GM23248 (cell line): Measurements from ENCODE around the gene PKNOX2. TPM values are rescaled to one million over a fixed set of nuclear protein-coding genes. Genes with fewer than 3 reads are reported as not detected.

Experiments used
- DNase-seq: peaks from one replicate; pipeline ENCODE4 v3.0.0-alpha.2; 2015
- H2AFZ ChIP-seq: fragments of 200-600 bp; sonication (generic); 2 replicates; pipeline ENCODE4 v1.6.1; 2016; ENCODE audit warnings: antibody characterized with exemption
- H3F3A ChIP-seq: fragments of 200-600 bp; sonication (generic); 2 replicates; pipeline ENCODE4 v1.6.1; 2016; ENCODE audit warnings: mild to moderate bottlenecking, antibody characterized with exemption, mixed run types; ENCODE audit not compliant: insufficient read depth
- H3K27ac ChIP-seq: fragments of 200-600 bp; sonication (generic); 2 replicates; pipeline ENCODE4 v1.5.1; 2016; ENCODE audit warnings: mild to moderate bottlenecking
- H3K27me3 ChIP-seq: fragments of 200-600 bp; sonication (generic); replicated peaks from 2 replicates; pipeline ENCODE4 v1.6.1; 2016; ENCODE audit warnings: mild to moderate bottlenecking; ENCODE audit not compliant: insufficient read depth
- H3K36me3 ChIP-seq: fragments of 200-600 bp; sonication (generic); 2 replicates; pipeline ENCODE4 v1.6.1; 2016; ENCODE audit warnings: low read depth, mild to moderate bottlenecking
- H3K4me1 ChIP-seq: fragments of 200-600 bp; sonication (generic); 2 replicates; pipeline ENCODE4 v1.6.1; 2016; ENCODE audit warnings: mild to moderate bottlenecking; ENCODE audit not compliant: insufficient read depth
- H3K4me2 ChIP-seq: fragments of 200-600 bp; sonication (generic); one replicate; pipeline ENCODE4 v1.6.1; 2016; ENCODE audit warnings: mild to moderate bottlenecking; ENCODE audit not compliant: unreplicated experiment
- H3K4me3 ChIP-seq: fragments of 200-600 bp; sonication (generic); 2 replicates; pipeline ENCODE4 v1.5.1; 2016; ENCODE audit warnings: mild to moderate bottlenecking
- H3K79me2 ChIP-seq: fragments of 200-600 bp; sonication (generic); 2 replicates; pipeline ENCODE4 v1.6.1; 2016; ENCODE audit warnings: mild to moderate bottlenecking; ENCODE audit not compliant: insufficient read depth
- H3K9ac ChIP-seq: fragments of 200-600 bp; sonication (generic); 2 replicates; pipeline ENCODE4 v1.6.1; 2016; ENCODE audit warnings: mild to moderate bottlenecking
- H3K9me2 ChIP-seq: fragments of 200-600 bp; sonication (generic); 2 replicates; pipeline ENCODE4 v1.6.1; 2016; ENCODE audit warnings: mixed run types, mild to moderate bottlenecking, moderate library complexity; ENCODE audit not compliant: insufficient read depth
- H3K9me3 ChIP-seq: fragments of 200-600 bp; sonication (generic); one replicate; pipeline ENCODE4 v1.6.1; 2017; ENCODE audit warnings: low read depth
- H4K20me1 ChIP-seq: fragments of 200-600 bp; sonication (generic); 2 replicates; pipeline ENCODE4 v1.6.0; 2016; ENCODE audit not compliant: insufficient read depth
- EZH2 ChIP-seq: fragments of 200-600 bp; sonication (generic); IDR thresholded peaks from 2 replicates; pipeline ENCODE4 v1.6.1; 2018; ENCODE audit warnings: antibody characterized with exemption, mild to moderate bottlenecking; ENCODE audit not compliant: insufficient read depth, poor library complexity, severe bottlenecking
- EZH2phosphoT487 ChIP-seq: fragments of 200-600 bp; sonication (generic); IDR thresholded peaks from 2 replicates; pipeline ENCODE4 v1.6.1; 2018; ENCODE audit warnings: antibody characterized with exemption, moderate library complexity, mild to moderate bottlenecking, low read depth; ENCODE audit not compliant: insufficient read depth
- WGBS, 2 experiments: methylation state at CpG; one replicate each; pipeline ENCODE4 v1.1.6; 2015 to 2017; ENCODE audit warnings: low lambda C conversion rate in 2 of 2, low coverage in 1 of 2; ENCODE audit errors: missing lambda C conversion rate in 2 of 2; 5-methylcytosine and 5-hydroxymethylcytosine counted together
- in situ Hi-C: fragments of 300-500 bp; cut with MboI; formaldehyde crosslinking; loops from 2 replicates; pipeline ENCODE4 v1.15.0; 2020
- polyA plus RNA-seq: library from polyadenylated mRNA; unstranded; fragments of >200 nt; fragmentation: Nextera tagmentation; extraction: Ambion mirVana; gene quantifications from 2 replicates; pipeline ENCODE4 v1.2.1, GENCODE V29; 2016
- total RNA-seq: library from RNA; depleted of rRNA; stranded (reverse); fragments of >200 nt; shearing (Covaris generic); gene quantifications from 2 replicates; pipeline ENCODE4 v1.2.3, GENCODE V29; 2014

The PKNOX2 gene
- total and polyA plus RNA-seq, 2 experiments from 2014 or later: 0.21 to 0.76 TPM

DNA sequence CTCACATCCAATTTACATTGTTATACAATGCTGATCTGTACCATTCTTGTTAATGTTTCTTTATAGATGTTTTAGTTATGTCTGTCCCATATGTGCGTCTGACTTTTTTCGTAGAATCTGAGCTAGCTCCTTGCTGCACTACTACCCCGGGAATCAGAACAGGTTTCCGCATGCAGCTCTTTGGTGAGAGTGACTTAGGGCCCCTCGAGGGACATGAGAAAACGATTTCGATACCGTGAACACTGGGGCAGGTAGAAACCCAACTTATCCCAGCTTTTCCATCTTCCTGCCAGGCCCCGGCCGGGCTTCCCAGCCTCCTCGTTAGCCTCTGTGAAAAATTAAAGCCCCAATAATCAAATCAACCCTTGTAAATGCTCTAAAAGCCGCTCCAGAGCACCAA is 23.4 kb upstream of the PKNOX2 start:
- Histone ChIP-seq H3K4me1 (no peaks in the 10 kb centered on the region), H3K4me3 (no peak overlapping the region), H3K27ac (no peak overlapping the region), H3K9me3 (no peaks in the 10 kb centered on the region), H3K27me3 (peaks cover under 1% of the 10 kb centered on the region; the same call in 1 of the 2 replicates), H3K4me2 (no peak overlapping the region), H3K36me3 (no peaks in the 10 kb centered on the region), H3K9me2 (no peaks in the 10 kb centered on the region), H3K79me2 (no peaks in the 10 kb centered on the region), H2AFZ (no peak overlapping the region), H3K9ac (no peak overlapping the region), H3F3A (no peaks in the 10 kb centered on the region), H4K20me1 (no peaks in the 10 kb centered on the region)
- in situ Hi-C loops: loop anchor here (10.0 kb wide), 1 partner anchor 166 kb away; no protein-coding TSS in a partner anchor
- DNase-seq: no peak
- no peak for TF ChIP-seq EZH2
- TF ChIP-seq EZH2phosphoT487: no peak
- WGBS, 2 experiments: 63 to 71% methylated on average over 12 of the region's 12 CpGs

DNA sequence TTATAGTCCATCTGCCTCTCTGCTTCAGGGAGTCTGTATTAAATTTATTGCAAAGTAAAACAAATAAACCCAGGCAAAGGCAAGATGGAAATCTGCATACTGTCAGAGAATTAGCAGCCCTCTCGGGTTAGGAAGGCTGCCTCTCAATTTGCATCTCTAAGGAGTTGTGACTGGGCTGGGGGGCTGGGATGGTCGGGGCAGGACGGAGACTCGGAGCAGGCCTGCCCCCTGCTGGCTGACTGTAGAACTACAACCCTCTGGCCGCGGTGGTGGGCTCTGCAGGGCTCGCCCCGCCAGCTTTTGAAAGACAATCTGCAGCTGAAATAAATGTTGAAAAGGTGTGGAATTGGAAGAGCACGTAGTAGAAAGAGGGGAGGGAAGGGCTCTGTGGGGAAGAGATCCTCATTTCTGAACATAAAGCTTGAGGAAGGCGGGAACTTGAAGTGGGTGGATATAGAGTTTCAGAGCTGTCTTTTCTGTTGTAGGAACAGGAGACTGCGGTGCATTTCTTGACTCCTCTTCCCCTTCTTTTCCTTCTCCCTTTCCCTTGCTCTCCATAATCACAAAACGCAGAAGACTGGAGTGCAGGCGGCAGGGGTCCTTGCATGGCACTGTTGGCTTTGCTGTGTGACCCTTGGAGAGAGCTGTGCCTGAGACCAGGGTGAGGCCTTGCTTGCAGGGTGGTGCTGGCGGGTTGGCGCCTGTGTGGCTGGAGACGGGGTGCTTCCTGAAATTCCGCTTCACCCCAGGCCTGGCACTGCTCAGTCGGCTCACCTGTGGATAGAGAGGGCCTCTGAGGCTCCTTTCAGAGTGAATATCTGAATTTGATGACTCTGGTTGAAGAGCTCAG is 22.6 kb upstream of the PKNOX2 start:
- TF ChIP-seq EZH2phosphoT487 (no peak), EZH2 (no peak)
- no peak overlapping the region for H3K9ac ChIP-seq
- H3K27me3 ChIP-seq: no peaks in the 10 kb centered on the region; the same call in 1 of the 2 replicates
- no peaks in the 10 kb centered on the region for H3K4me1 ChIP-seq
- no peaks in the 10 kb centered on the region for H3K36me3 ChIP-seq
- H3K9me2 ChIP-seq: no peaks in the 10 kb centered on the region
- no peak overlapping the region for H3K27ac ChIP-seq
- in situ Hi-C loops: loop anchor here (10.0 kb wide), 1 partner anchor 167 kb away; no protein-coding TSS in a partner anchor
- no peaks in the 10 kb centered on the region for H4K20me1 ChIP-seq
- no peaks in the 10 kb centered on the region for H3K79me2 ChIP-seq
- WGBS, 2 experiments: 34 to 36% methylated on average over 18 of the region's 18 CpGs
- H3K4me2 ChIP-seq: no peak overlapping the region
- no peaks in the 10 kb centered on the region for H3K9me3 ChIP-seq
- DNase-seq: peak; percentile 51
- no peaks in the 10 kb centered on the region for H3F3A ChIP-seq
- no peak overlapping the region for H3K4me3 ChIP-seq
- 0 out of 2 replicates have a peak overlapping the region, but pooled peaks have one; percentile 38 for H2AFZ ChIP-seq

DNA sequence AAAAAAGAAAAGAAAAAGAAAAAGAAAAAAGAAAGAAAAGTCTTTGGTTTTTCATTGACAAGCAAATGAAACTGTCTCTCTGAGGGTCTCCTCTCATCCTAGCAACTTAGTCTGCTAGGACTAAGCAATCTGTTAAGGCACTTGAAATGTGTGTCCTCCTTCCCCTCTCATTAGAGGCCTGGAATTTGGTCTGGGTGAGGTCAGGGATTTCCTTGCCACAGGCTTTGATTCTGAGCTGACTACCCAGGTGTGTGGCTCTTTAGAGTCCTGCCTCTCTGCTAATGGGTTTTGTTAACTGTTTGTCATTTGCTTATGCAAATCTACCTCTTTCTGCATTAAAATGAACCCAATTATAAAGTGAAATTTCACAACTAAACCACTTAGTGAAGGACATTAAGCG is 18.3 kb upstream of the PKNOX2 start:
- Histone ChIP-seq H3K9me2 (no peaks in the 10 kb centered on the region), H3K27me3 (no peaks in the 10 kb centered on the region; the same call in 1 of the 2 replicates), H4K20me1 (no peaks in the 10 kb centered on the region), H3K9me3 (no peaks in the 10 kb centered on the region), H3K9ac (no peak overlapping the region), H3K4me2 (no peak overlapping the region), H3K36me3 (no peaks in the 10 kb centered on the region), H3K27ac (no peak overlapping the region), H3K4me3 (no peak overlapping the region), H3K4me1 (no peaks in the 10 kb centered on the region), H3K79me2 (no peaks in the 10 kb centered on the region), H3F3A (no peaks in the 10 kb centered on the region), H2AFZ (no peak overlapping the region)
- DNase-seq: no peak
- in situ Hi-C loops: loop anchor here (10.0 kb wide), 1 partner anchor 171 kb away; no protein-coding TSS in a partner anchor
- TF ChIP-seq EZH2: no peak
- no peak for TF ChIP-seq EZH2phosphoT487
- WGBS, 2 experiments: 77 to 88% methylated on average over 1 of the region's 1 CpG

DNA sequence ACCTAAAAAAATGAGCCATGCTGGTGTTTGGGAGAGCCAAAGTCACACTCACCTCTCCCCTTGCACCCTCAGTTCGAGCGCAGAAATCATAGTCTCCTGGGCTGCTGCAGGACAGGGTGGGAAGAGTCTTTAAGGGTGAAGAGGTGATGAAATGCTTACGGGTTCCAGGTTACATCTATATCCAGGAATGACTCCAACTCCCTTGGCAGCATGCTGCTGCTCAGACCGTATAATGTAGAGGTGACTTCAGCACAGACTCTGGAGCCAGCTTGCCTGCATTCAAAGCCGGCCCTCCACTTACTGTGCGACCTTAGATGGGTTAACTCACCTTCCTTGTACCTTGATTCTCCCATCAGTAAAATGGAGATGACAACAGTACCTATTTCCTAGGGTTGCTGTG is 17.3 kb upstream of the PKNOX2 start:
- H3K9me3 ChIP-seq: no peaks in the 10 kb centered on the region
- H3K9ac ChIP-seq: no peak overlapping the region
- H3K27ac ChIP-seq: no peak overlapping the region
- H3K36me3 ChIP-seq: no peaks in the 10 kb centered on the region
- no peak for TF ChIP-seq EZH2
- TF ChIP-seq EZH2phosphoT487: no peak
- H3F3A ChIP-seq: no peaks in the 10 kb centered on the region
- H3K4me2 ChIP-seq: no peak overlapping the region
- no peaks in the 10 kb centered on the region for H3K79me2 ChIP-seq
- WGBS, 2 experiments: 62 to 64% methylated on average over 6 of the region's 6 CpGs
- no peaks in the 10 kb centered on the region for H4K20me1 ChIP-seq
- DNase-seq: no peak
- in situ Hi-C loops: loop anchor here (10.0 kb wide), 1 partner anchor 172 kb away; no protein-coding TSS in a partner anchor
- H3K27me3 ChIP-seq: no peaks in the 10 kb centered on the region; the same call in 1 of the 2 replicates
- no peak overlapping the region for H2AFZ ChIP-seq
- H3K4me1 ChIP-seq: no peaks in the 10 kb centered on the region
- H3K4me3 ChIP-seq: no peak overlapping the region
- H3K9me2 ChIP-seq: no peaks in the 10 kb centered on the region
